NCI-H2227 (cell line): ENCODE results near the gene CLCN4.

Experiments used
- DNase-seq: peaks from one replicate; lab custom pipeline; 2025; ENCODE audit not compliant: unreplicated experiment; lab: John Stamatoyannopoulos, UW

The CLCN4 gene

DNA sequence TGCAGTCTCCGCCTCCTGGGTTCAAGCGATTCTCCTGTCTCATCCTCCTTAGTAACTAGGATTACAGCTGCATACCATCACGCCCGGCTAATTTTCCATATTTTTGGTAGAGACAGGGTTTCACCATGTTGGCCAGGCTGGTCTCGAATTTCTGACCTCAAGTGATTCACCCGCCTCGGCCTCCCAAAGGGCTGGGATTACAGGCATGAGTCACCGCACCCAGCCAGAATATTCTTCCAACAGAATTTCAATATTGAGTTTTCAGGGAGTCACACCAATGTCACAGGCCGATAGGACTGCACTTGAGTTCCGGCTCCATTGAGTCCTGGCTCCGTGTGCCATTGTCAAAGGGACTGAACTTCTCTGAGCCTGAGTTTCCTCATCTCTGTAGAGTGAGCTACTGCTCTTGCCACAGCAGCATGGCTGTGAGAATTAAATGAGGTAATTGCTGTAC, 82.9 kb downstream of the CLCN4 start:
- no peak for DNase-seq

DNA sequence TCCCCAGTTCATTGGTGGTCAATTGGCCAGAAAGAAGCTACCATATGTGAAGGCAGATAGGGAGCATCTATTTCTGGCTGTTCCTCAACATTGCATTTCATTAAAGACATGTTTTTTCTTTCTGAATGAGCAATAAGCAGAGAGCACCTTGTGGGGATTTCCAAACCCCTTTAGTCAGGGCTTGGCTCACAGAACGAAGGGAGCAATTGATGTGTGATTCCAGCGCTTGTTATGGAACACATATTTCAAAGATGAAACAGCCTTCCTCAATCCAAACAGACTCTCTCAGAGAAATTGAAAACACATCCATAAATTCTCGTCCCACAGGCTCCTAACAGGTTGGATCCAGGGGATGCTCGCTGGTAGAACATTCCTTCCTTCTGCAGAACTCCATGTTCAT, 84.1 kb downstream of the CLCN4 start:
- no peak for DNase-seq

DNA sequence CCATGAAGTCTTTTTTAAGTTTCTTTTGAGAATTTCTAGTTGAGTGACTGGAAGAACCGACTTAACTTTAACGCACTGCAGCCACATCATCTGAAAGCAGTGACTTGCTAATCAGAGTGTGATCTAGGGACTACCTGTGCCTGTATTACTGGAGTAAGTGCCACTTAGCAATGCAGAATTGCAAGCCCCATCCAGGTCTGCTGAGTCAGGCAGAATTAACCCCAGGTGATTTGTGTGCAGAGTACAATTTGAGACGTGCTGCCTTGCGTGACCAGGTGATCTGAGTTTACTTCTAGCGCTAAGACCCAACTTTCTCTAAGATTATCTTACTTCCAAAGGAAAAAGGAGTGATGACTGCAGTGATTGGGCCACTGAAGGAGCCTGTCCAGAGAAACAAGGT, 85.3 kb downstream of the CLCN4 start:
- no peak for DNase-seq

DNA sequence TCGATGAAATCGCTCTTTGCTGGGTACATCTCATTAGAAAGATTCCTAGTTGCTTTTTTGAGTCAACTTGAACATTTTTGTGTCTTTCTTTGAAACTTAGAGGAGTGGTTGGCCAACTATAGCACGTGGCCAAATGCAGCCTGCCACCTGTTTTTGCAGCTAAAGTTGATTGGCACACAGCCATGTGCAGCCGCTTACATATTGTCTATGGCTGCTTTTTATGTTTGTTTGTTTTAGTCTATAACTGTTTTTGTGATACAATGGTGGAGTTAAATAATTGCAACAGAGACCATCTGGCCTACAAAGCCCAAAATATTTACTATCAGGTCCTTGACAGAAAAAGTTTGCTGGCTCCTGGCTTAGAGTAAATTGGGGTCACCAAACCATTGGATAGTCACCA, 86.3 kb downstream of the CLCN4 start:
- no peak for DNase-seq

DNA sequence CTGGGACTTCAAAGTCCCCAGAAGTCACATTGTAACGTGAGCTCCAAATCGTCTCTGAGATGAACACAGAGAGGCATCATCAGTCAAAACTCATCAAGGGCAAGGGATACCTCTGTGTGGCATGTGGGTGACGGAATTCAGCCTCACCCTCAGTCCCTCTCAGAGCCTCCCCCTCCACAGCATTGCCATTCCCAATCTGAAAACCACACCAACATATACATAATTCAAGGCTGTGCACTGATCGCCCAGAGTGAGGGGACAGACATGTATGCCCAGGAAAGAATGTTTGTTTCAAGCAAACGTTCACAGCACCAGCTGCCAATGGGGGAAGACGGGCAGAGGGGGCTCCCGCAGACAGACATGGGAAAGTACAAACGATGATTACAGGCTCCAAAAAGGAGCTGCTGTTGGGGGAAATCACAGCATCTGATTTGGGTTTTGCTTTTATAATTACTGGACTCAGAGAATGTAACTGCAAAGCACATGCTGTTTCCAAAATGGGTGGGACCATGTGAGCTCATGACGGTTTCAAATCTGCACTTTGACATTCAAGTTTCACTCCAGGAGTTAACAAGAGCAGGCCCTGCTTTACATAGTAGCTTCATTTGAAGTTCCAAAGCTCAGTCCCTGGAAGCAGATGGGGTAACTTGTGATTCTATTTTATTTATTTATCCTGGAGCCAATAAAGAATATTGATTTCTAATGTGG, 88.3 kb downstream of the CLCN4 start:
- no peak for DNase-seq

DNA sequence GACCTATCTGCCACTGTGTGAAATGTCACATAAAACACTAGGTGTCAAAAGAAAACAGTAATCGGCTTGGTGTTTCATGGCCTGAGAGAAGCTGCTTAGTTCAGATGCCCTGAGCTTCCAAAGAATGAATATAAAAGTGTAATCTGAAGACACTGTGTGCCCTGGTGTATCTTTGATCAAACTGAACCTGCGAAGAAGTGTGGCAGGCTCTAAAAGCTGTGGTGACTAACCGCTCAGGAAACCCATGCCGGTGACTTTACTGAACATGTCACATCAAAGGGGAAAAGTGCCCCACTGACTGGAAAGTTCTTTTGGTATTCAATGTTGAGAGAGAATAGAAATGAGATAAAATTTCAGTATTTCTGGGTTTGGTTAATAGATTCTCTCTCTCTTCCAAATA, 89.1 kb downstream of the CLCN4 start:
- DNase-seq: no peak

DNA sequence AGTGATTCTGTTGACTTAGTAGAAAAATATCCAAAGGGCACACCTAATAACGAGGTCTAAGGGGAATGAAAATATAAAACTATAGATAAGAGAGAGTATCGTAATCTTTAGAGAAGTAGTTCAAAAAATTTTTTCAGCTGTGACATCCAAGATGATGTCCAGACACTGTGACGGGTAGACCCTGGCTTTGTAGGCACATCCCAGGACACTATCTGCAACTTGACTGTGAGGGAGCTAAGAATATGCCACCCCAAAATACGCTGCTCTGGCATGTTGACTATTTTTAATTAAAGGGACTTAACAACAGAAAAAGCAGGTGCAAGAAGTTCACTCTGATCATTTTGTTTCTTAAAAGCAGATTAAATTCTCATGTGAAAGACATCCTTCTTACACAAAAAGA, 89.5 kb downstream of the CLCN4 start:
- no peak for DNase-seq

DNA sequence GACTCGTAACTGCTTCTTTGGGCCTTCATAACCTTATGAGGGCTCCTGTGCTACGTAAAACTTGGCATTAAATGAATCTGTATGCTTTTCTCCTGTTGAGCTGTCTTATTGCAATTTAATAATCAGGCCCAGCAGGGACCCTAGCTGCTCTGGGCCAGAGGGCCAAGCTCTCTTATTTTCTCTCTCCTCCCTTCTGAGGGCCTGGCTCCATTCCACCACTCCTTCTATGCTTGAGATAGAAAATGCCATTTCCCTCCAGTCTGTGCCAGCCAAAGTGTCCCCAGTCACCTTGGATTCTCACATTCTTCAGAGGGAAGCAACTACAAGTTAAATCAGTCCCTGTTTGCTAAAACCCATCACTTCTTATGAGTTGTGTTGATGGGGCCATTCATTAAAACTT, 90.1 kb downstream of the CLCN4 start:
- DNase-seq: no peak

DNA sequence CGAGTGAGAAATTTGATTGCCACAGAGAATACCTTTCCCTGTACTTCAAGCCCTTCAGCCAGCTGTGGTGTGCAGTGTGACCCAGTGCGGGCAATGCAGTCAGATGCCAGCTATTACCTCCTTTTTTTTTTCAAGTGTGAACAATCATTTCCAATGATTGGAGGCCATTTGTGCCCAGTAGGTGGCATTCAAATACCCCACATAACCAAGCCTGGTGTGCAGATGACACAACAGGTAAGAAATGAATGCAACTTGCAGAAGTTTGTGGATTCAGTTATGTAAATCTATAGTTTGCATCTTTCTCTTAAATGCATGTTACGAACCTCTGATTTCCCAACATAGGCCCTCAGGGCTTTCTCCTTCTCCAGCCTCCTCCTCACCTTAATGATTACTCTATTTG, 98.0 kb downstream of the CLCN4 start:
- DNase-seq: no peak

DNA sequence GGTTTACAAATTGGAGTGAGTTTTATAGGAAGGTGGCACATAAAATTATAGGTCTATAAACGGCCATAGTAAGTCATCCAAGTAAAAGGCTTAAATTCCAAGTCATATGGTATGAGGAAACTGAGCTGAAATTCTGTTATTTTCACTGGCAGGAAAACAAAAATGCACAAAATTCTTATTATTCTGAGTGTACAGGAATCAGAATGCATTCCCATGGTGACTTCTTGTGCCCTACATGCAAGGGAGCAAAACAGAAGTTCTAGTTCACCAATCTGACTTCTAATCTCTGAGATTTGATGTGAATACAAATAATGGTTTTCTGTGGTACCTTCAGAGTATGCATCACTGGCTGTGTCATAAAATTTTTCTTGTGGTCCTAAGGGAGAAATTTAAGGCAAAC, 102.9 kb downstream of the CLCN4 start:
- no peak for DNase-seq

DNA sequence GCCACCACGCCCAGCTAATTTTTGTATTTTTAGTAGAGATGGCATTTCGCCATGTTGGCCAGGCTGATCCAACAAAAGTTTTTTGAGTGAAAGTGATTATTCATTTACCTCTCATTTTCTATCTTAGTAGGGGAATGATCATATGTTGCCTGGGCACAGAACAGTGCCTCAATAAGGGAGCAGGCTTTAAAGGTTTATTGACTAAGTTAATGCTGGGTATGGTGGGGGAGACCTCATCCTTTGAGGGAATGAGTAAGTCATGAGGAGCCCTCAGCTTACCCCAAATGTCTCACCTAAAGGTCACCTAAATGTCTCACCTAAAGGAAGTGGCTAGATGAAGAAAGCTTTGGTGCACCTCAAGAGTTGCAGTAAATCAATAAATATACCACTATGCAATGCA, 109.0 kb downstream of the CLCN4 start:
- DNase-seq: no peak

DNA sequence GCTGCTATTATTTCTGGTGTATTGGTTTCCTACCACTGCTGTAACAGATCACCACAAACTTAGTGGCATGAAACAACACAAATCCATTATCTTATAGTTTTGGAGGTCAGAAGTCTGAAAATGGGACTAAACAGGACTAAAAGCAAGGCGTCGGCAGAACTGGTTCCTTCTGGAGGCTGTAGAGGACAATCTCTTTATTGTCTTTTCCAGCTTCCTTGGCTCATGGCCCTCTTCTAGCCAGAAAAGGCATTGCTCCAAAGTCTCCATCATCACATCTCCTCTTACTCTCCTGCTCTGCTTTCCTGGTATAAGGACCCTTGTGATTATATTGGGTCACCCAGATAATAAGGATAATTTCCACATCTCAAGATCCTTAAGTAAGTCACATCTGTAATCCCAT, 121.9 kb downstream of the CLCN4 start:
- no peak for DNase-seq

DNA sequence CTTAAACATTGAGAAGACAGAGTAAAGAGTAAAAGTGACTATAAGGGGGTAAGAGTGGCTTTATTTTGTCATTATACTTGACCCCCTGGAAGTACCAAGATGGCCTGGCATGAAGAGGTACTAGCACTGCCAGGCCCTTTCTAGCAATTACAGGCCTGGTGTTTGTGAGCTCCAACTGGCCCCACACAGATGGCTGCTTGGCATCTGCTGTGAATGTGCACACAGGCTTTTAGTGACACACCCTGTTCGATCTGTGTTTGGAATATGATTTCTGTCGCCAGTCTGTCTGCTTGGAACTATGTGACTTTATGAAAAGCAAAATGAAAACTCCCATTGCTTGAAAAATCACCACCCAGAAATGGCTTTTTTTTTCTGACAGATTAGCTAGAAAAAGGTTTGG, 123.3 kb downstream of the CLCN4 start:
- peak; percentile 11 for DNase-seq

DNA sequence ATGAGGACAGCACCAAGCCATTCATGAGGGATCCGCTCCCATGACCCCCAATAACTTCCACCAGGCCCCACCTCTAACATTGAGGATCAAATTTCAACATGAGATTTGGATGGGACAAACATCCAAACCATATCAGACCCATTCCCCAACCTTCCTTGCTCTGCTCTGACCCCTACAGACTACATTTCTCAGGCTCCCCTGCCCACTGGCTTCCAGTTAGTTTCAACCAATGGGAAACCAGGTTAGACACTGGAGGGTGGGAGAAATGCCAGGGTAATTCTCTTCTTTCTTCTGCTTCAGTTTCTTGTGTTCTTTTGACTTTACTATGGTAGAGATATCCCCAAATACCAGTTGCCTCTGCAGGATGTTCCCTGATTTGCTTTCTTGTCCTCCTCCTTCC, 125.7 kb downstream of the CLCN4 start:
- DNase-seq: no peak

DNA sequence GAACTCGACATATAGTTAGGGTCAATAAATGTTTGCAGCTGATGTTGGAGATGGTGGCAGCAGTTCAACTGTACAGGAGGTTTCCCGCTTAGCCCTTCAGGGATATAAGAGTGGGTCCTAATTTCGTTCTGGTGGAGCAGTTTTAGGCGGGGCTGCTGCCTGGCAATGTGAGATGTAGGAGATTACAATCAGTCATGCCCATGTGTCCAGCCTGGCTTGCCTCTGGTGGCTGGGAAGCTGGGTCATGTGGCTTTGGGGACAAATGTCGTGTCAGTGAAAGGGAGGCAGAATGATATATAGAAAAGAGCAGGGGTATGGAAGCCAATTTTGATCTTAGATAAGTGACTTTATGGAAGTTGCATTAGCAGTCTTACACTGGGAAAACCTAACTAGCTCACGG, 129.4 kb downstream of the CLCN4 start:
- no peak for DNase-seq
